ENCODE results near the gene ZBTB7A.

Gene ZBTB7A

GRCh38 chr19:4068047-4068966 lies 1.6 kb upstream of the ZBTB7A start:
- H3K36me3 ChIP-seq (ENCODE audit: control insufficient read depth, insufficient read depth, low read length), result no peaks in the 10 kb centered on the region
- peaks cover 5% of the 10 kb centered on the region for H3K4me1 ChIP-seq (ENCODE audit: control insufficient read depth, insufficient read depth, low read length)
- no peaks in the 10 kb centered on the region for H3K9me3 ChIP-seq (ENCODE audit: control insufficient read depth, low read length)
- H3K4me3 ChIP-seq (ENCODE audit: insufficient read depth, low read depth, low read length), result no peak overlapping the region
- peaks cover 32% of the 10 kb centered on the region for H3K27me3 ChIP-seq (ENCODE audit: control insufficient read depth, insufficient read depth, low read length, poor library complexity, severe bottlenecking)
- no peak overlapping the region for H3K27ac ChIP-seq (ENCODE audit: insufficient read depth, low read depth, low read length, poor library complexity, severe bottlenecking)
- WGBS, 2 experiments, result 29 to 37% methylated on average over 29 to 31 of the region's 31 CpGs

GRCh38 chr19:4067396-4068046 lies 822 bp upstream of the ZBTB7A start:
- H3K36me3 ChIP-seq (ENCODE audit: control insufficient read depth, insufficient read depth, low read length), result no peaks in the 10 kb centered on the region
- H3K4me1 ChIP-seq (ENCODE audit: control insufficient read depth, insufficient read depth, low read length), result peaks cover 5% of the 10 kb centered on the region
- peak overlapping the region; percentile 30 for H3K4me3 ChIP-seq (ENCODE audit: insufficient read depth, low read depth, low read length)
- 2% methylated on average over 58 of the region's 58 CpGs for WGBS, 2 experiments
- no peaks in the 10 kb centered on the region for H3K9me3 ChIP-seq (ENCODE audit: control insufficient read depth, low read length)
- no peak overlapping the region for H3K27ac ChIP-seq (ENCODE audit: insufficient read depth, low read depth, low read length, poor library complexity, severe bottlenecking)
- peaks cover 32% of the 10 kb centered on the region for H3K27me3 ChIP-seq (ENCODE audit: control insufficient read depth, insufficient read depth, low read length, poor library complexity, severe bottlenecking)

- peak overlapping the region; percentile 52 for H3K4me3 ChIP-seq (ENCODE audit: insufficient read depth, low read depth, low read length)
- H3K9me3 ChIP-seq (ENCODE audit: control insufficient read depth, low read length), result no peaks in the 10 kb centered on the region
- H3K27ac ChIP-seq (ENCODE audit: insufficient read depth, low read depth, low read length, poor library complexity, severe bottlenecking), result no peak overlapping the region
- H3K36me3 ChIP-seq (ENCODE audit: control insufficient read depth, insufficient read depth, low read length), result no peaks in the 10 kb centered on the region
- WGBS, 2 experiments, result 0% methylated on average over 31 of the region's 31 CpGs
- peaks cover 5% of the 10 kb centered on the region for H3K4me1 ChIP-seq (ENCODE audit: control insufficient read depth, insufficient read depth, low read length)
- peaks cover 32% of the 10 kb centered on the region for H3K27me3 ChIP-seq (ENCODE audit: control insufficient read depth, insufficient read depth, low read length, poor library complexity, severe bottlenecking)
Measured at GRCh38 chr19:4066176-4066606, 508 bp downstream of the ZBTB7A start.

- peaks cover 5% of the 10 kb centered on the region for H3K4me1 ChIP-seq (ENCODE audit: control insufficient read depth, insufficient read depth, low read length)
- no peaks in the 10 kb centered on the region for H3K9me3 ChIP-seq (ENCODE audit: control insufficient read depth, low read length)
- H3K27ac ChIP-seq (ENCODE audit: insufficient read depth, low read depth, low read length, poor library complexity, severe bottlenecking), result no peak overlapping the region
- 0% methylated on average over 92 to 95 of the region's 98 CpGs for WGBS, 2 experiments
- no peaks in the 10 kb centered on the region for H3K36me3 ChIP-seq (ENCODE audit: control insufficient read depth, insufficient read depth, low read length)
- peak overlapping the region; percentile 52 for H3K4me3 ChIP-seq (ENCODE audit: insufficient read depth, low read depth, low read length)
- H3K27me3 ChIP-seq (ENCODE audit: control insufficient read depth, insufficient read depth, low read length, poor library complexity, severe bottlenecking), result peaks cover 32% of the 10 kb centered on the region
Measured at GRCh38 chr19:4065430-4066175, 1.1 kb downstream of the ZBTB7A start.

GRCh38 chr19:4064496-4065260 lies 2.0 kb downstream of the ZBTB7A start:
- peaks cover 30% of the 10 kb centered on the region for H3K27me3 ChIP-seq (ENCODE audit: control insufficient read depth, insufficient read depth, low read length, poor library complexity, severe bottlenecking)
- peaks cover 5% of the 10 kb centered on the region for H3K4me1 ChIP-seq (ENCODE audit: control insufficient read depth, insufficient read depth, low read length)
- WGBS, 2 experiments, result 1% methylated on average over 57 of the region's 57 CpGs
- H3K27ac ChIP-seq (ENCODE audit: insufficient read depth, low read depth, low read length, poor library complexity, severe bottlenecking), result no peak overlapping the region
- H3K9me3 ChIP-seq (ENCODE audit: control insufficient read depth, low read length), result no peaks in the 10 kb centered on the region
- H3K4me3 ChIP-seq (ENCODE audit: insufficient read depth, low read depth, low read length), result peak overlapping the region; percentile 59
- no peaks in the 10 kb centered on the region for H3K36me3 ChIP-seq (ENCODE audit: control insufficient read depth, insufficient read depth, low read length)

- Histone ChIP-seq H3K4me1 (ENCODE audit: control insufficient read depth, insufficient read depth, low read length) (peaks cover 6% of the 10 kb centered on the region), H3K9me3 (ENCODE audit: control insufficient read depth, low read length) (no peaks in the 10 kb centered on the region), H3K27ac (ENCODE audit: insufficient read depth, low read depth, low read length, poor library complexity, severe bottlenecking) (no peak overlapping the region), H3K4me3 (ENCODE audit: insufficient read depth, low read depth, low read length) (peak overlapping the region; percentile 59), H3K36me3 (ENCODE audit: control insufficient read depth, insufficient read depth, low read length) (no peaks in the 10 kb centered on the region), H3K27me3 (ENCODE audit: control insufficient read depth, insufficient read depth, low read length, poor library complexity, severe bottlenecking) (peaks cover 24% of the 10 kb centered on the region)
- 2 to 4% methylated on average over 24 of the region's 24 CpGs for WGBS, 2 experiments
Measured at GRCh38 chr19:4064149-4064495, 2.6 kb downstream of the ZBTB7A start.

GRCh38 chr19:4063369-4064148 lies 3.1 kb downstream of the ZBTB7A start:
- 50 to 51% methylated on average over 31 of the region's 31 CpGs for WGBS, 2 experiments
- Histone ChIP-seq H3K4me1 (ENCODE audit: control insufficient read depth, insufficient read depth, low read length) (peaks cover 12% of the 10 kb centered on the region), H3K9me3 (ENCODE audit: control insufficient read depth, low read length) (no peaks in the 10 kb centered on the region), H3K4me3 (ENCODE audit: insufficient read depth, low read depth, low read length) (peak overlapping the region; percentile 59), H3K27me3 (ENCODE audit: control insufficient read depth, insufficient read depth, low read length, poor library complexity, severe bottlenecking) (peaks cover 18% of the 10 kb centered on the region), H3K36me3 (ENCODE audit: control insufficient read depth, insufficient read depth, low read length) (no peaks in the 10 kb centered on the region), H3K27ac (ENCODE audit: insufficient read depth, low read depth, low read length, poor library complexity, severe bottlenecking) (no peak overlapping the region)

- no peaks in the 10 kb centered on the region for H3K9me3 ChIP-seq (ENCODE audit: control insufficient read depth, low read length)
Measured at GRCh38 chr19:4062419-4063368, 4.0 kb downstream of the ZBTB7A start.

More at GRCh38 chr19:4062419-4063368, 4.0 kb downstream of the ZBTB7A start:
- Histone ChIP-seq H3K4me3 (ENCODE audit: insufficient read depth, low read depth, low read length) (no peak overlapping the region), H3K36me3 (ENCODE audit: control insufficient read depth, insufficient read depth, low read length) (no peaks in the 10 kb centered on the region), H3K27me3 (ENCODE audit: control insufficient read depth, insufficient read depth, low read length, poor library complexity, severe bottlenecking) (peaks cover 10% of the 10 kb centered on the region), H3K4me1 (ENCODE audit: control insufficient read depth, insufficient read depth, low read length) (peaks cover 12% of the 10 kb centered on the region), H3K27ac (ENCODE audit: insufficient read depth, low read depth, low read length, poor library complexity, severe bottlenecking) (no peak overlapping the region)
- 90 to 91% methylated on average over 30 of the region's 30 CpGs for WGBS, 2 experiments

Data from ectodermal cell (in vitro differentiated cells).